GM12878 (cell line): ENCODE data around the gene APCDD1L. TPM values are rescaled to one million over a fixed set of nuclear protein-coding genes. Genes with fewer than 3 reads are reported as not detected.

ENCODE experiments used
- ATAC-seq: fragments of 200-7000 bp; cut with Tn5 transposase; 3 replicates; pipeline ENCODE4 v1.9.1; 2020; ENCODE audit warnings: mild to moderate bottlenecking, moderate library complexity
- BruUV-seq: library from RNA; stranded (reverse); fragments of 400-500 nt; replicated peaks from 2 replicates; lab custom pipeline; 2021; lab: Mats Ljungman, UMichigan
- CTCF ChIA-PET: fragments of 300-600 bp; sonication (Branson Sonifier 250); formaldehyde crosslinking; extraction: SDS; loops from one replicate; lab custom pipeline; 2021; ENCODE audit warnings: inconsistent platforms; lab: Yijun Ruan, JAX
- POLR2A ChIA-PET: fragments of 350-600 bp; formaldehyde crosslinking; extraction: SDS; loops from one replicate; lab custom pipeline; 2021; ENCODE audit warnings: inconsistent platforms; lab: Charles Lee
- RAD21 ChIA-PET: fragments of 300-600 bp; sonication (Branson Sonifier 250); formaldehyde crosslinking; loops from one replicate; lab custom pipeline; 2023; ENCODE audit warnings: antibody characterized with exemption; ENCODE audit not compliant: unreplicated experiment; lab: Charles Lee
- SMC1A ChIA-PET: fragments of 300-600 bp; sonication (Branson Sonifier 250); formaldehyde crosslinking; loops from one replicate; lab custom pipeline; 2023; ENCODE audit not compliant: unreplicated experiment, uncharacterized antibody; lab: Charles Lee
- DNase-seq: peaks from one replicate; pipeline ENCODE4 v3.0.0-alpha.2; 2011; ENCODE audit warnings: low read depth, low spot score
- FAIRE-seq: peaks from 3 replicates; lab custom pipeline; 2011; peaks lifted over from hg19 to GRCh38; lab: Jason Lieb, UNC
- H2AFZ ChIP-seq: 2 replicates; pipeline ENCODE4 v1.6.0; 2011; ENCODE audit warnings: low read depth, low read length, control low read depth; ENCODE audit not compliant: control insufficient read depth
- H3K27ac ChIP-seq: 2 replicates; pipeline ENCODE4 v1.5.1; 2011; ENCODE audit warnings: control low read depth; ENCODE audit not compliant: control insufficient read depth, insufficient read depth
- H3K27me3 ChIP-seq, 2 experiments: replicated peaks in 1 of 2; 2 replicates each; pipeline versions ENCODE4 v1.6.0 to v1.6.1; 2011; ENCODE audit warnings: low read length in 1 of 2; ENCODE audit not compliant: control insufficient read depth in 2 of 2, insufficient read depth in 2 of 2
- H3K36me3 ChIP-seq, 2 experiments: 2 replicates each; pipeline ENCODE4 v1.5.1; 2011; ENCODE audit warnings: low read length in 1 of 2; ENCODE audit not compliant: control insufficient read depth in 2 of 2, insufficient read depth in 2 of 2
- H3K4me1 ChIP-seq: 2 replicates; pipeline ENCODE4 v1.6.1; 2011; ENCODE audit warnings: mild to moderate bottlenecking, low read length, moderate library complexity, mixed read lengths; ENCODE audit not compliant: control insufficient read depth, insufficient read depth
- H3K4me2 ChIP-seq: 2 replicates; pipeline ENCODE4 v1.6.0; 2011; ENCODE audit warnings: control low read depth; ENCODE audit not compliant: control insufficient read depth, insufficient read depth
- H3K4me3 ChIP-seq: fragments of 200-600 bp; sonication (generic); 2 replicates; pipeline ENCODE4 v1.5.1; 2016
- H3K79me2 ChIP-seq: 2 replicates; pipeline ENCODE4 v1.6.0; 2011; ENCODE audit warnings: low read length; ENCODE audit not compliant: control insufficient read depth, insufficient read depth
- H3K9ac ChIP-seq: 2 replicates; pipeline ENCODE4 v1.8.0; 2011; ENCODE audit warnings: low read length, control low read depth, mixed read lengths; ENCODE audit not compliant: control insufficient read depth, insufficient read depth
- H3K9me3 ChIP-seq: replicated peaks from 3 replicates; pipeline ENCODE4 v1.5.1; 2011; ENCODE audit warnings: mild to moderate bottlenecking, low read length; ENCODE audit not compliant: control insufficient read depth, insufficient read depth
- H4K20me1 ChIP-seq: 2 replicates; pipeline ENCODE4 v1.6.0; 2011; ENCODE audit not compliant: control insufficient read depth, insufficient read depth
- CBX3 ChIP-seq: fragments of 200-600 bp; sonication (generic); IDR thresholded peaks from 2 replicates; pipeline ENCODE4 v1.6.1; 2016; ENCODE audit warnings: low read depth, borderline replicate concordance
- E4F1 ChIP-seq: fragments of 450-650 bp; IDR thresholded peaks from 2 replicates; pipeline ENCODE4 v1.6.1; 2018; ENCODE audit warnings: borderline replicate concordance, mild to moderate bottlenecking; ENCODE audit not compliant: partially characterized antibody
- GABPA ChIP-seq: IDR thresholded peaks from 2 replicates; pipeline ENCODE4 v1.6.1; 2014; ENCODE audit warnings: antibody characterized with exemption, low read depth, mild to moderate bottlenecking, inconsistent platforms
- JUNB ChIP-seq: IDR thresholded peaks from 2 replicates; pipeline ENCODE4 v1.6.1; 2016; ENCODE audit warnings: antibody characterized with exemption, mild to moderate bottlenecking
- MAX ChIP-seq: IDR thresholded peaks from 2 replicates; pipeline ENCODE4 v1.6.1; 2012; ENCODE audit warnings: low read depth, low read length, improper control_type of control experiment
- NFYA ChIP-seq: IDR thresholded peaks from 2 replicates; pipeline ENCODE4 v1.6.1; 2011; ENCODE audit warnings: low read depth, mild to moderate bottlenecking, low read length, improper control_type of control experiment, borderline replicate concordance
- WGBS: methylation state at CpG from one replicate; pipeline ENCODE4 v1.1.6; 2016; ENCODE audit warnings: low lambda C conversion rate; ENCODE audit not compliant: insufficient replicate concordance, insufficient coverage; ENCODE audit errors: missing lambda C conversion rate; 5-methylcytosine and 5-hydroxymethylcytosine counted together
- in situ Hi-C: fragments of 300-500 bp; cut with MboI; formaldehyde crosslinking; loops from 9 replicates; pipeline ENCODE4 v1.14.3; 2018; ENCODE audit warnings: mixed read lengths
- intact Hi-C: fragments of 100-400 bp; cut with micrococcal nuclease; formaldehyde crosslinking; loops from one replicate; pipeline ENCODE4 v1.14.2; 2022; ENCODE audit not compliant: unreplicated experiment
- polyA plus RNA-seq, 11 experiments: library from polyadenylated mRNA; depleted of rRNA in 4 of 11; unstranded in 6 of 11; stranded (reverse) in 5 of 11; fragments of >200 nt; fragmentation: Nextera tagmentation in 4 of 11; fragmentation: Illumina TruSeq in 1 of 11; extraction: Ambion mirVana in 4 of 11; extraction: Trizol in 1 of 11; gene quantifications; 1 replicate in 1 of 11; 2 replicates in 10 of 11; pipeline versions ENCODE4 v1.2.1 to v1.2.3, GENCODE V29; 2011 to 2016; ENCODE audit warnings: inconsistent platforms in 2 of 11, missing spikeins in 2 of 11, low read depth in 1 of 11
- total RNA-seq, 4 experiments: library from RNA; depleted of rRNA in 3 of 4; stranded (reverse); fragments of >200 nt in 3 of 4; fragmentation: Illumina TruSeq in 1 of 4; extraction: Trizol in 1 of 4; gene quantifications; 2 replicates each; pipeline versions ENCODE4 v1.2.1 to v1.2.3, GENCODE V29; 2013 to 2021

Gene APCDD1L
- total and polyA plus RNA-seq, 10 of the 15 experiments (the other 5 are each of a cell fraction or from before 2014, with no cell fraction given), result 0.14 to 0.50 TPM; not detected in 8

GRCh38 chr20:58545565-58546415, 30.6 kb upstream of the APCDD1L start:
- H4K20me1 ChIP-seq, result no peaks in the 10 kb centered on the region
- no peak overlapping the region for H3K4me2 ChIP-seq
- no peak overlapping the region for H2AFZ ChIP-seq
- no peak overlapping the region for H3K9ac ChIP-seq
- no peaks in the 10 kb centered on the region for H3K4me1 ChIP-seq
- CTCF ChIA-PET, result no interaction called here
- no peak for ATAC-seq
- in situ Hi-C loops, result no loop called here
- no TSS peak for BruUV-seq
- H3K27me3 ChIP-seq, result no peaks in the 10 kb centered on the region; a peak in 1 of 4 replicates
- H3K9me3 ChIP-seq, result no peaks in the 10 kb centered on the region
- intact Hi-C loops, result no loop called here
- 49% methylated on average over 16 of the region's 17 CpGs for WGBS
- SMC1A ChIA-PET, result no interaction called here
- no peak for TF ChIP-seq NFYA
- no peak for TF ChIP-seq GABPA
- no peak for TF ChIP-seq MAX
- no peak for TF ChIP-seq E4F1
- no peak for TF ChIP-seq JUNB
- no peak for TF ChIP-seq CBX3
- TF ChIP-seq, all 136 proteins: peak for 0
- DNase-seq, result no peak
- RAD21 ChIA-PET, result no interaction called here
- POLR2A ChIA-PET, result no interaction called here
- FAIRE-seq, result no peak
- Histone ChIP-seq H3K27ac (no peak overlapping the region), H3K36me3 (no peaks in the 10 kb centered on the region), H3K79me2 (no peaks in the 10 kb centered on the region), H3K4me3 (no peak overlapping the region)
